Sigmoid colon (tissue), 7 donors: ENCODE results near the gene TBX1. TPM values are rescaled to one million over a fixed set of nuclear protein-coding genes. Genes with fewer than 3 reads are reported as not detected.
A peak's percentile ranks its signal among the peaks of the same experiment; 100 is the strongest.

Experiments
- DNase-seq: peaks from one replicate; pipeline ENCODE4 v3.0.0-alpha.2; 2019
- H3K27ac ChIP-seq, 4 donors: fragments of 200-600 bp; sonication (generic); one replicate each; pipeline ENCODE4 v1.5.1; 2016 to 2019; ENCODE audit warnings: mild to moderate bottlenecking in 1 of 4
- H3K27me3 ChIP-seq, 3 donors: fragments of 200-600 bp; sonication (generic); one replicate each; pipeline ENCODE4 v1.5.1; 2019; ENCODE audit warnings: mild to moderate bottlenecking in 1 of 3
- H3K36me3 ChIP-seq, 4 donors: fragments of 200-600 bp; sonication (generic); one replicate each; pipeline ENCODE4 v1.5.1; 2016 to 2019
- H3K4me1 ChIP-seq, 4 donors: fragments of 200-600 bp; sonication (generic); one replicate each; pipeline ENCODE4 v1.5.1; 2017 to 2019
- H3K4me3 ChIP-seq, 4 donors: fragments of 200-600 bp; sonication (generic); one replicate each; pipeline ENCODE4 v1.5.1; 2017 to 2019; ENCODE audit warnings: mild to moderate bottlenecking in 2 of 4, moderate library complexity in 1 of 4
- H3K9me3 ChIP-seq, 4 donors: fragments of 200-600 bp in 3 of 4; sonication (generic) in 3 of 4; one replicate each; pipeline versions ENCODE4 v1.5.1 to v1.6.1; 2013 to 2019
- CTCF ChIP-seq, 4 experiments: fragments of 450-650 bp in 3 of 4; fragments of 200-600 bp in 1 of 4; IDR thresholded peaks; one replicate each; pipeline ENCODE4 v1.5.1; 2016 to 2019; ENCODE audit warnings: antibody characterized with exemption in 4 of 4, mild to moderate bottlenecking in 3 of 4, moderate library complexity in 2 of 4
- EP300 ChIP-seq, 4 donors: sonication (generic); formaldehyde crosslinking; IDR thresholded peaks; one replicate each; pipeline ENCODE4 v1.6.1; 2017; ENCODE audit warnings: antibody characterized with exemption in 4 of 4
- POLR2A ChIP-seq, 2 donors: fragments of 450-650 bp; IDR thresholded peaks; one replicate each; pipeline ENCODE4 v1.6.1; 2016; ENCODE audit warnings: antibody characterized with exemption in 2 of 2, mild to moderate bottlenecking in 2 of 2, moderate library complexity in 2 of 2
- POLR2AphosphoS5 ChIP-seq, 4 donors: sonication (generic); formaldehyde crosslinking; IDR thresholded peaks; one replicate each; pipeline ENCODE4 v1.6.1; 2017; ENCODE audit warnings: antibody characterized with exemption in 4 of 4
- WGBS, 2 donors: extraction: QIAGEN DNeasy Blood & Tissue Kit; methylation state at CpG; one replicate each; pipeline ENCODE4 v1.1.7; 2013; 5-methylcytosine and 5-hydroxymethylcytosine counted together
- intact Hi-C: fragments of 100-400 bp; cut with DNase I; formaldehyde crosslinking; loops from one replicate; pipeline ENCODE4 v1.15.1; 2023
- polyA plus RNA-seq, 3 donors: library from polyadenylated mRNA; stranded (reverse); fragments of 200-250 nt; gene quantifications; one replicate each; pipeline ENCODE4 v1.2.3, GENCODE V29; 2013
- total RNA-seq, 4 donors: library from RNA; depleted of rRNA; stranded (reverse); fragments of >200 nt; gene quantifications; one replicate each; pipeline ENCODE4 v1.1.0, GENCODE V29; 2016
- donor health status: healthy with polysubstance abuse.
- donor health status: Bipolar disorder and iron deficiency.
- donor health status: healthy.

The TBX1 gene
- total and polyA plus RNA-seq, 7 donors: 1.7 to 4.3 (median 2.8) TPM; not detected in 1

GRCh38 chr22:19764636-19765476, 4.3 kb downstream of the TBX1 start:
- 40 to 45% methylated on average over 25 of the region's 25 CpGs for WGBS, 2 donors
- H3K4me1 ChIP-seq: peaks cover 0 to 27% (median 24%) of the 10 kb centered on the region in 4 donors
- H3K27me3 ChIP-seq: peaks cover 48 to 93% (median 90%) of the 10 kb centered on the region in 3 donors
- H3K9me3 ChIP-seq: no peaks in the 10 kb centered on the region
- H3K4me3 ChIP-seq: no peak overlapping the region
- no peaks in the 10 kb centered on the region for H3K36me3 ChIP-seq
- intact Hi-C loops: no loop called here
- H3K27ac ChIP-seq: no peak overlapping the region
- DNase-seq: no peak
- no peak for TF ChIP-seq POLR2A (IDR thresholded peaks at IDR 0.05)

- H3K4me3 ChIP-seq: peak overlapping the region in 1 of 4 donors; percentile 38
- WGBS, 2 donors: 1 to 2% methylated on average over 83 of the region's 83 CpGs
- H3K36me3 ChIP-seq: no peaks in the 10 kb centered on the region
- intact Hi-C loops: no loop called here
- H3K27ac ChIP-seq: no peak overlapping the region
- peaks cover 0 to 22% (median 20%) of the 10 kb centered on the region in 4 donors for H3K4me1 ChIP-seq
- peaks cover 55 to 96% (median 94%) of the 10 kb centered on the region in 3 donors for H3K27me3 ChIP-seq
- DNase-seq: no peak
- H3K9me3 ChIP-seq: no peaks in the 10 kb centered on the region
- no peak for TF ChIP-seq POLR2A (IDR thresholded peaks at IDR 0.05)
- TF ChIP-seq EP300 (IDR thresholded peaks at IDR 0.05): no peak
- TF ChIP-seq CTCF (IDR thresholded peaks at IDR 0.05): no peak
- no peak for TF ChIP-seq POLR2AphosphoS5 (IDR thresholded peaks at IDR 0.05)
These were observed 5.1 kb downstream of the TBX1 start for GRCh38 chr22:19765477-19766239.

- no peak for TF ChIP-seq EP300 (IDR thresholded peaks at IDR 0.05)
- no peak for TF ChIP-seq CTCF (IDR thresholded peaks at IDR 0.05)
- no peak for TF ChIP-seq POLR2A (IDR thresholded peaks at IDR 0.05)
- TF ChIP-seq POLR2AphosphoS5 (IDR thresholded peaks at IDR 0.05): no peak
- Histone ChIP-seq H3K9me3 (no peaks in the 10 kb centered on the region), H3K27ac (no peak overlapping the region), H3K27me3 (peaks cover 53 to 99% (median 97%) of the 10 kb centered on the region in 3 donors), H3K36me3 (no peaks in the 10 kb centered on the region), H3K4me3 (peak overlapping the region in 3 of 4 donors; percentile 21 to 38 (median 28)), H3K4me1 (peaks cover 0 to 20% (median 18%) of the 10 kb centered on the region in 4 donors)
- WGBS, 2 donors: 1% methylated on average over 36 of the region's 36 CpGs
- intact Hi-C loops: no loop called here
- no peak for DNase-seq
These were observed 5.6 kb downstream of the TBX1 start for GRCh38 chr22:19766240-19766510.

- Histone ChIP-seq H3K27me3 (peaks cover 51 to 99% (median 94%) of the 10 kb centered on the region in 3 donors), H3K4me3 (peak overlapping the region in 3 of 4 donors; percentile 21 to 38 (median 28)), H3K36me3 (no peaks in the 10 kb centered on the region), H3K27ac (no peak overlapping the region), H3K4me1 (peaks cover 0 to 19% (median 15%) of the 10 kb centered on the region in 4 donors), H3K9me3 (no peaks in the 10 kb centered on the region)
- DNase-seq: no peak
- 1% methylated on average over 103 of the region's 103 CpGs for WGBS, 2 donors
- intact Hi-C loops: no loop called here
- no peak for TF ChIP-seq CTCF (IDR thresholded peaks at IDR 0.05)
- no peak for TF ChIP-seq EP300 (IDR thresholded peaks at IDR 0.05)
- no peak for TF ChIP-seq POLR2AphosphoS5 (IDR thresholded peaks at IDR 0.05)
- no peak for TF ChIP-seq POLR2A (IDR thresholded peaks at IDR 0.05)
These were observed 6.2 kb downstream of the TBX1 start for GRCh38 chr22:19766511-19767426.
